RKO (cell line): Measurements from ENCODE around the gene PRCC.
A peak's percentile ranks its signal among the peaks of the same experiment; 100 is the strongest.
"Not testable (repeated sequence)": the region's sequence is repeated elsewhere in the genome, so short reads cannot be mapped to it uniquely, and the experiment has no call there.

Source experiments
- DNase-seq: peaks from one replicate; pipeline ENCODE4 v3.0.0-alpha.2; 2016; ENCODE audit warnings: low spot score

PRCC gene

DNA sequence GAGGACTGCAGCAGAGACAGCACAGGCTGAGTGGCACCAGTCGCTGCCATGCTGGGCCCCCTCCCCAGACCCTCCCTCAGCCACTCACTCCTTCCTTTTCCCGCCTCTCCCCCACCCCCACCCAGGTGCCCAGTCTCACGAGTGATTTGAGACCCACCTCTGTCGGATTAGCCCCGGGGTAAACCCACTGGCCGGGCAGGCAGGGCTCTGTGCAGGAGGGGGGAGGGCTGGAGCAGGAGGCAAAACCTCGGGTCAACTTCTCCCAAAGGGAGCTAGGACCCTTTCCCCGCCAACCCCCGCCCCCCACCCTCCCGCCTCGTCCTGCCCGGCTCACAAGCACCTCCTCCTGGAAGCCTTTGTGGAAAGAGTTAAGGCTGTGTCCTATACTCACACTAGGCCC is 23.0 kb upstream of the PRCC start:
- no peak for DNase-seq

- no peak for DNase-seq
Observed at GRCh38 chr1:156744786-156745419, 22.4 kb upstream of the PRCC start.

DNA sequence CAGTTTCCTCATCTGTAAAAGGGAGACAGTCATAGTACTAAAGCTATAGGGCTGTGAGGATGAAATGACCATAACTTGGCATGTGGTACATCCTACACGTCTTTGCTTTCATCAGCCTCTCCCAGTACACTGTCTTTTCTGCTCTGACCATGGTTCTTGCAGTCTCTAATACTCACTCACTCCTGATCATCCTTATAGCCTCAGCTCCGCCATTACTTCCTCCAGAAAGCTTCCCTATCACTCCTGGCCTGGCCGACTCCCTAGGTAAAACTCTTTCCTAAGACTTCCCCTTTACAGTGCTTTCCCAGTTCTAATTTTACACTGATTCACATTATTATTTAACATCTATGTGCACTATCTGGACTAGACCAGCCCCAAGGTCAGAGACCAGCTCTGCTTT is 21.5 kb upstream of the PRCC start:
- no peak for DNase-seq

DNA sequence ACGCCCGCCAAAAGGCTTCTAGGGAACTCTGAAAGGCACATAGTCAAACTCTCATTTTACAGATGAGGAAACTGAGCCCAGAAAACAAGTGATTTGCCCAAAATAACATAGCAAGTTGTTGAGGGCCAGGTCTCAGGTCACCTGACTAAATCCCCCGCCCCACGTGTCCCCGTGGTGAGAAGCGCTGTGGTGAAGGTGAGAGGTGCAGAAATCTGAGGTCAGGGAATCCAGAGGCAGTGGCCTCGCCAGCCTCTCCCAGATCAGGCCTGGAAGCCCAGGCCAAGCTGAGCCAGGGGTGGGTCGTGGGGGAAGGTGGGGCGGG is 21.0 kb upstream of the PRCC start:
- no peak for DNase-seq

DNA sequence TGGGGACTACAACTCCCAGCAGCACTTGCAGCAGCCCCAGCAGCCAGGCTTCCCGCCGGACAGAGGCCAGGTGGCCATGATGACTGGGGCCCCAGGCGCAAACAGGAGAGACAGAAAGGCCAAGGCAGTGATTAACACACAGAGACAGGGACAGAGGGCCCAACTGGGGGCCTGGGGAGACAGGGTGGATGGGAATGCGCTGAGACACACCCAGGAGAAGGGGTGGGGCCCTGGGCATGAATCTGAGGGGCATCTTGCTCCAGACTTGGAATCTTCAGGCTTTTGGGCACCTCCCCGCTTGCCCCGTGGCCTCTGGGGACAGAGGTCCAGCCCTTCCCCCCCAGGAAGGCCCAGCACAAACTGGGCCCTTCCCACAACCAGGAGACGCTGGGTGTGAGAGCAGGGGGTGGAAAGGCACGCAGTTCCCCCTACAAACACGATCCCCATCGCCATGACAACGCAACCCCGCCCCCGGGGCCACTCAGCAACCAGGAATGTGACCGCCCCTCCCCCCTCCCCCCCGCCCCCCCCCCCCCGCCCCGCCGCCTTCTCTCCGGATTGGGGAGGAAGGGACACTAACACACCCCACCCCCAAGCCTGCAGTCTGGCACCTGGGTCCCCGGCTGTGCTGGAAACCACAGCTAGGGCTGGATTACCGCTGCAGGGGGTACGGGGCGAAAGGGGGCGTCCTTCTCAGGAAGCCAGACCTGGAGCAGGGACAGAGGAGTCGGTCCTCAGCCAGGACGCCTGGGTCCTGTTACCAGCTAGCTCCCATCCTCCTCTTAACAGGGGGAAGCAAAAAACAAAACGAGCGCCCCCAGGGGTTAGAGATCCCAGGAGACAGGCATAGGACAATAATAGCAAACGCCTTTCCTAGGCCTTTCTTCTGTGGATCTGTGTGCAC is 20.4 kb upstream of the PRCC start:
- DNase-seq: peak; percentile 90

- DNase-seq: peak; percentile 70
Observed at GRCh38 chr1:156747742-156748669, 19.3 kb upstream of the PRCC start.

DNA sequence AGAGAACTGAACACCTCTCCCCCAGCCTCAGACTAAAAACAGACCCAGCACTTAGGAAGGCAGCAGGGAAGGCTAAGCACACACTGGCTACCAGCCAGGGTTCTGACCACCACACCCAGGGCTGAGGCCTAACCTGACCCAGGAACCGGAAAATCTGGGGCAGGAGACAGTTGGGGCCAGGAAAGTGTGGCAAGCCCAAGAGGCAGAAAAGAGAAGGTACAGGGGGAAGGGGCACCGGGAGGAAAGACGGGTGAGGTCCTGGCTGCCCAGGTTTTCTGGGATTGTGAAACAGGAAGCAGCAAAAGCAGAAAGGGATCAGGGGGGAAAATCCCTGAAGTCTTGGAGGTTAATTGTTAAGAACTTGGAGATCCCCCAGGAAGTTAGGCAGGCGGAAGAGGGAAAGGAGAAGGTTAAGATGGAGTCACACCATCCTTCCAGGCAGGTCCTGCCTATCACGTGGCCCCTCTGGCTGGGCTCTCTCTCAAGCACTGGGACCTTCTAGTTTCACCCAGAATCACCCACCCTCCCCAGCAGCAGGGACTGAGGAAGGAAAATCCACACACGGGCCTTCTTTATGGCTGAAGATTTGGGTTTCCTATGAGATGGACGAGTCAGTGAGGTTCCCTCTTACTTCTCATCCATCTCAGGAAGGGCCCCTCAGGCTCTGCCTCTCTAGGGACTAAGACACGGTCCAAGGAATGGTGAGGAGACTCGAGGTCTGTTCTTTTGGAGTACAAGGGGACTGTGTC is 18.5 kb upstream of the PRCC start:
- peak; percentile 55 for DNase-seq

- peak; percentile 59 for DNase-seq
Observed at GRCh38 chr1:156749419-156750118, 17.8 kb upstream of the PRCC start.

DNA sequence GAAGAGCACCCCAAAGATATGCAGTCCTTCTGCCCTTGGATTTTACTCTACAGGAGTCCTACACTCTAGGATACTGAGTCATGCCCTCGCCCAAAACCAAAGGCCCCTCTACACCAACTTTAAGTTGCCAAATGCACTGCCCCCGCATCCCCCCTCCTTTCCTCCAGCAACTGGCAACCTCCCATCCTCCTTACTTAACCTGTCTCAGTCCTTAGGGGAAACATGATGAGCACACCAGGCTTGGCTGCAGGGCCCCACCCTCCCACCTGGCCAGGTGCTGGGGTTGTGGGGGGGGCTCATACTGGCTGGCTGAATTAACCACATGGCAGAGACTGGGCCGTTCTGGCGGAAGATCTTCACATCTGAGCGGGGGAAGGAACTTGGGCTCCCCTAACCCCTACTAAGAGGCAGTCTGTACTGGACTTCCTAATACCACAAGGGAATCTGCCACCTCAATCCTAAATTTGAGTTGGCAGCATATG is 17.1 kb upstream of the PRCC start:
- peak; percentile 84 for DNase-seq

- DNase-seq: no peak
Observed at GRCh38 chr1:156750711-156751450, 16.5 kb upstream of the PRCC start.

GRCh38 chr1:156751451-156751756 is 15.9 kb upstream of the PRCC start, which contains the start of gene HDGF:
Gene HDGF, minus strand, starts transcription at chr1:156751675. Its CDS starts 246 bp downstream, at chr1:156751429.
- no peak for DNase-seq

DNA sequence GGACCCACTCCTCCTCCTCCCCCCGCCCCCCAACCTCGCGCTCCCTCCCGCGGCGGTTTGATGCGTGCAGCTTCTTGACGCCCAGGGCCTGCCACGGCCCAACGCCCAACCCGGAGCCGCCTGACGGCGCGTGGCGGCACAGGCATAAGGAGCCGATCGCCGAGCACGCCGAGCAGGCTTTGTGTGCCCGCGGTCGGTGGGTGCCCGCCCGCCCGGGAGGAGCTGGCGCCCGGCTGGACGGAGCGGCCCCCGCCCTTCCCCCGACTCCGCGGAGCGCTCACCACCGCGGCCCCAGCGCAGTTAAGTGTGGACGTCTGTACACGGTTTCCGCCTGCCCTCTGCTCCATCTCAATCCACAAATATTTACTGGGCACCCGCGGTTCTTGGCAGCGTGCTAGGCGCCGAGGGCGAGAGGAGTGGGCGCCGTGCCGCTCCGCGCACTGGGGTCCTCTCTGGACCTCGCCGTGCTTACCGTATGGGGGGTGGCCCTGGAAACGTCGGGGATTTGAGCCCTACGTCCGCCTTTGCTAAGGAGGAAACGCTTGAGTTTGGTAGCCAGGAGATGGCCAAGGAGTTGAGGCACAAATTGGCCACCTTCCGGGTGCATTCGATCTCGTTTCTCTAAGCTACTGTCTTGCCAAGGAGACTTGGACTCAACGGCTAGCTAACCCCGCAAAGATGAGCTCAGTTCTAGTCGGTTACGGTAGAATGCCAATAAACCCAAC is 15.4 kb upstream of the PRCC start:
- peak; percentile 91 for DNase-seq

GRCh38 chr1:156752843-156753482 is 14.4 kb upstream of the PRCC start:
- DNase-seq: no peak

DNA sequence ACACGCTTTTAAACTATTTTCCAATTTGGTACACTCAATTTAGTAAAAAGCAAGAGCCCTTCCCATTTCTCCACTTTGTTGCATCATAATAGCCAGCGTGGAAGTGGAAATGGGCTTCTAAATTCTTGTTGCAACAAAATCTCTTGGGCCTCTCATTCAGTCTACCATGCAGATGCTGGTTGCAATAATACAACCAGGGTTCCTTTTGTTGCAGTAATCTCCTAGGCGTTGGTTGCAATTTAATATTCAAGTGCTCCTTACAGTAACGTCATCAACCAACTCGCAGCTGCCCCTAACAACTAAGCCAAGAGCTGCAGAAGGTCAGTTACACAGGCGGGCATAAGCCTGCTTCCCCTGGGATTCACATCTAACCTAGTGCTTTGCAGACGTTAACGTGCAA is 13.1 kb upstream of the PRCC start:
- DNase-seq: no peak

DNA sequence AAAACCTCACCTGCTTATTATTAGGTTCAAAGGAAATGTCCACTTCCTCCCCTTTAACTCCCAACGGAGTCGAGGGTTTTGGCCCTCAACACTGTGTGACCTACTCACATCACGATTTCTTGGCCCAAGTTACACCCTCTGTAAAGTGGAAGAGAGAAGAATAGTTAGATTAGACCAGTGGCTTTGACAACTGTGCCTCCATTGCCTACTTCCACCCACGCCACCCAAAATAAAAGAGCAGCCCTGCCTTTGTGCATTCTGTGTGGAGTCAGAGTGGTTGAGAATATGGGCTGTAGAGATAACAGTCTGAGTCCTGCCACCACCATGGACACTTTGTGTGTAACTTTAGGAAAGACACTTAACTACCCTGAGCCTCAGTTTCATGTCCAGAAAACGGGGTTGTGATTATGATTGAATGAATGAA is 11.8 kb upstream of the PRCC start:
- DNase-seq: no peak

DNA sequence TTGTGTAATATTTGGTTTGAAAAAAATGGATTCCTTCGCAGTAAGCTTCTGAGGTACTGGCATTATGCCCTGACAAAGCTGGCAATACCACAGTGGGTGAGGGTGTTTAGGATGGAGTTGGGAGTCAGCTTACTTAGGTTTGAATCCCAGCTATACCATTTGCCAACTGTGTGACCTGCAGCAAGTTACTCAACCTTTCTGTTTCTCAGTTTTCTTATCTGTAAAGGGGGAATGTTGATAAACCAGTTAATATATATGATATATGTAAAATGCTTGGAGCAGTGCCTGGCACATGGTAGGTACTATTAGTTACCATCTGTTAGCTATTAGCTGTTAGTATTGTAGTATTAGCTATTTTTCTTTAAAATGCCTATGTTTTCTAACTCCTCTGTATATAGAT is 11.0 kb upstream of the PRCC start:
- no peak for DNase-seq

- not testable (repeated sequence) for DNase-seq
Observed at GRCh38 chr1:156757572-156758253, 9.6 kb upstream of the PRCC start.

DNA sequence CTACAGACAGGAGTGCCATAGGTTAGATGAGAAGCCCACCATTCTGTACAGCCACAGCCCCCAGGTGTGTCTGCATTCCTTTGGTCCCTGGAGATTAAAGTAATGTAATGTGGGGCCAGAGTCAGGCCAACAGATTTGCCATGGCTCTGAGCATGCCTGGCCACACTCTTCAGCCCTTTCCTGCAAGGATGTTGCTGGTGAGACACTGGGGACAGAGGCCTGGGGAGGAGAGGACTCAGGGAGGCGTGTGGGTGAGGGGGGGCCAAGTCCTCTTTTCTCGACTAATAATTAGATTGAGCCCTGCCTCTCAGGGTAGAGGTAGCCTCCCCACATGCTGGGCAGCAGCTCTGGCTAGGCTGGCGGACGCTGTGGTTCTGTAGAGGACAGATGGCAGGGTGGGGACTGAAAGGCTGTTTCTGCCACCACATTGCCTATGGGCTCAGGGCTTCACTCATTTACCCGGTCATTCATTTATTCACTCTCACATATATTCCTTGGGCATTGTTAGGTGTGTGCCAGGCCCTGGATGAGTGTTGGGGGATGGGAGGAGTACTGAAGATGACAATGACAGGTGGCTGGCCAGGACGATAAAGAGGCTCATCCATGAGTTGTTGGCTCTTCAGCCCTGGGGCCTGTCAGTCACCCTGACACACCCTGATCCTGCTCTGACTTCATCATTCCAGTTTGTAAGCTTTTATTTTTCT is 7.1 kb upstream of the PRCC start:
- DNase-seq: no peak
